ENCODE measurements around the gene ARMC5.
"Not testable (repeated sequence)": the region's sequence is repeated elsewhere in the genome, so short reads cannot be mapped to it uniquely, and the experiment has no call there.

Gene ARMC5

GRCh38 chr16:31440516-31441184 is 18.7 kb upstream of the ARMC5 start:
- in situ Hi-C loops (cut with HindIII; ENCODE audit: low sequenced_read_pairs): no loop called here
- no peak overlapping the region for H3K4me3 ChIP-seq (ENCODE audit: low read depth, low read length)
- no peak for DNase-seq (ENCODE audit: low read depth, low spot score)
- no peak for TF ChIP-seq CTCF (IDR thresholded peaks at IDR 0.05; ENCODE audit: low read depth, low read length)

GRCh38 chr16:31441956-31442355 is 17.3 kb upstream of the ARMC5 start:
- no peak for TF ChIP-seq CTCF (IDR thresholded peaks at IDR 0.05; ENCODE audit: low read depth, low read length)
- peak overlapping the region; percentile 67 for H3K4me3 ChIP-seq (ENCODE audit: low read depth, low read length)
- DNase-seq (ENCODE audit: low read depth, low spot score): no peak
- in situ Hi-C loops (cut with HindIII; ENCODE audit: low sequenced_read_pairs): no loop called here

- H3K4me3 ChIP-seq (ENCODE audit: low read depth, low read length); DNase-seq (ENCODE audit: low read depth, low spot score); in situ Hi-C loops (cut with HindIII; ENCODE audit: low sequenced_read_pairs): not testable (repeated sequence)
Observed at GRCh38 chr16:31445931-31446330, 13.4 kb upstream of the ARMC5 start.

GRCh38 chr16:31451201-31451600 is 8.1 kb upstream of the ARMC5 start:
- TF ChIP-seq CTCF (IDR thresholded peaks at IDR 0.05; ENCODE audit: low read depth, low read length): no peak
- no peak for DNase-seq (ENCODE audit: low read depth, low spot score)
- in situ Hi-C loops (cut with HindIII; ENCODE audit: low sequenced_read_pairs): loop anchor here (25.0 kb wide), 1 partner anchor 264 kb away; the partner anchor contains the start of gene FUS
- no peak overlapping the region for H3K4me3 ChIP-seq (ENCODE audit: low read depth, low read length)

- peak; percentile 76 for DNase-seq (ENCODE audit: low read depth, low spot score)
- TF ChIP-seq CTCF (IDR thresholded peaks at IDR 0.05; ENCODE audit: low read depth, low read length): peak; percentile 84
- in situ Hi-C loops (cut with HindIII; ENCODE audit: low sequenced_read_pairs): loop anchor here (25.0 kb wide), 1 partner anchor 265 kb away; the partner anchor contains the start of gene FUS
- H3K4me3 ChIP-seq (ENCODE audit: low read depth, low read length): no peak overlapping the region
Observed at GRCh38 chr16:31451681-31452351, 7.5 kb upstream of the ARMC5 start.

GRCh38 chr16:31452631-31453106 is 6.6 kb upstream of the ARMC5 start:
- TF ChIP-seq CTCF (IDR thresholded peaks at IDR 0.05; ENCODE audit: low read depth, low read length): no peak
- DNase-seq (ENCODE audit: low read depth, low spot score): peak; percentile 87
- H3K4me3 ChIP-seq (ENCODE audit: low read depth, low read length): no peak overlapping the region
- in situ Hi-C loops (cut with HindIII; ENCODE audit: low sequenced_read_pairs): loop anchor here (25.0 kb wide), 1 partner anchor 265 kb away; the partner anchor contains the start of gene FUS

All from astrocyte of the spinal cord (primary cell).